HEK293 (cell line): ENCODE data around the gene S100A2.

ENCODE experiments used
- IKZF3 ChIP-seq: fragments of 450-650 bp; IDR thresholded peaks from 2 replicates; pipeline ENCODE4 v1.5.0; 2018; ENCODE audit warnings: missing biosample characterization, mild to moderate bottlenecking, missing genetic modification characterization, moderate library complexity
- MEIS1 ChIP-seq: sonication (generic); formaldehyde crosslinking; IDR thresholded peaks from 2 replicates; pipeline ENCODE4 v1.8.1; 2022; ENCODE audit warnings: missing genetic modification reagents, mild to moderate bottlenecking, borderline replicate concordance
- ZBTB17 ChIP-seq: fragments of 450-650 bp; formaldehyde crosslinking; IDR thresholded peaks from 2 replicates; pipeline ENCODE4 v1.5.1; 2016; ENCODE audit warnings: missing biosample characterization, missing genetic modification characterization
- ZBTB21 ChIP-seq: fragments of 450-650 bp; formaldehyde crosslinking; IDR thresholded peaks from 2 replicates; pipeline ENCODE4 v1.5.1; 2017; ENCODE audit warnings: missing biosample characterization, missing genetic modification characterization
- ZNF239 ChIP-seq: fragments of 450-650 bp; formaldehyde crosslinking; IDR thresholded peaks from 2 replicates; pipeline ENCODE4 v1.5.1; 2016; ENCODE audit warnings: missing biosample characterization, missing genetic modification characterization
- ZNF274 ChIP-seq, 2 experiments: fragments of 200-500 bp in 1 of 2; fragments of 450-650 bp in 1 of 2; sonication (Bioruptor generic) in 1 of 2; formaldehyde crosslinking in 1 of 2; IDR thresholded peaks; 2 replicates each; pipeline versions ENCODE4 v1.5.1 to v1.6.1; 2014 to 2016; ENCODE audit warnings: borderline replicate concordance in 1 of 2, inconsistent platforms in 1 of 2, low read length in 1 of 2, missing biosample characterization in 1 of 2, missing genetic modification characterization in 1 of 2
- ZNF423 ChIP-seq: fragments of 450-650 bp; formaldehyde crosslinking; IDR thresholded peaks from 2 replicates; pipeline ENCODE4 v1.5.1; 2016; ENCODE audit warnings: missing biosample characterization, missing genetic modification characterization
- ZNF785 ChIP-seq: fragments of 450-650 bp; formaldehyde crosslinking; IDR thresholded peaks from 2 replicates; pipeline ENCODE4 v1.5.1; 2016; ENCODE audit warnings: missing biosample characterization, missing genetic modification characterization
- TF ChIP-seq, protein P1 (sequence below): fragments of 450-650 bp; formaldehyde crosslinking; IDR thresholded peaks from 2 replicates; pipeline ENCODE4 v1.5.1; 2016; ENCODE audit warnings: missing biosample characterization, missing genetic modification characterization
- TF ChIP-seq, protein P2 (sequence below): fragments of 450-650 bp; formaldehyde crosslinking; IDR thresholded peaks from 2 replicates; pipeline ENCODE4 v1.5.1; 2016; ENCODE audit warnings: missing biosample characterization, missing genetic modification characterization, borderline replicate concordance
- TF ChIP-seq, protein P3 (sequence below): fragments of 450-650 bp; formaldehyde crosslinking; IDR thresholded peaks from 2 replicates; pipeline ENCODE4 v1.5.1; 2016; ENCODE audit warnings: missing biosample characterization, missing genetic modification characterization, borderline replicate concordance

DNA sequence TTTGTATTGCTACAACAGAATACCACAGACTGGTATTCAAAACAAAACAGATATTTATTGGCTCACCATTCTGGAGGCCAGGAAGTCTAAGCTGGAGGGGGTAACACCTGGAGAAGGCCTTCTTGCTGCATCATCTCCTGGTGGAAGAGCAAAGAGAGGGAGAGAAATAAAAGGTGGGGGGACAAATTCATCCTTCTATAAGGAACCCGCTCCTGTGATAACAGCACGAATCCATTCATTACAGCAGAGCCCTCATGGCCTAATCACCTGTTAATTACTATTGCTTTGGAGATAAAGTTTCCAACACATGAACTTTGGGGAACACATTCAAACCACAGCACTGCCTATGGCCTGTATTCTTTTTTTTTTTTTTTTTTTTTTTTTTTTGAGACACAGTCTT is 5.4 kb downstream of the S100A2 start:
- TF ChIP-seq MEIS1 (CRISPR knock-in tag): no peak
- no peak for TF ChIP-seq ZNF274 (IDR thresholded peaks at IDR 0.05; ENCODE audit: low read length)
- TF ChIP-seq ZNF274 (tag by site-specific recombination; IDR thresholded peaks at IDR 0.05; ENCODE audit: borderline replicate concordance): no peak
- TF ChIP-seq, protein P1, sequence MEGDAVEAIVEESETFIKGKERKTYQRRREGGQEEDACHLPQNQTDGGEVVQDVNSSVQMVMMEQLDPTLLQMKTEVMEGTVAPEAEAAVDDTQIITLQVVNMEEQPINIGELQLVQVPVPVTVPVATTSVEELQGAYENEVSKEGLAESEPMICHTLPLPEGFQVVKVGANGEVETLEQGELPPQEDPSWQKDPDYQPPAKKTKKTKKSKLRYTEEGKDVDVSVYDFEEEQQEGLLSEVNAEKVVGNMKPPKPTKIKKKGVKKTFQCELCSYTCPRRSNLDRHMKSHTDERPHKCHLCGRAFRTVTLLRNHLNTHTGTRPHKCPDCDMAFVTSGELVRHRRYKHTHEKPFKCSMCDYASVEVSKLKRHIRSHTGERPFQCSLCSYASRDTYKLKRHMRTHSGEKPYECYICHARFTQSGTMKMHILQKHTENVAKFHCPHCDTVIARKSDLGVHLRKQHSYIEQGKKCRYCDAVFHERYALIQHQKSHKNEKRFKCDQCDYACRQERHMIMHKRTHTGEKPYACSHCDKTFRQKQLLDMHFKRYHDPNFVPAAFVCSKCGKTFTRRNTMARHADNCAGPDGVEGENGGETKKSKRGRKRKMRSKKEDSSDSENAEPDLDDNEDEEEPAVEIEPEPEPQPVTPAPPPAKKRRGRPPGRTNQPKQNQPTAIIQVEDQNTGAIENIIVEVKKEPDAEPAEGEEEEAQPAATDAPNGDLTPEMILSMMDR (tag by site-specific recombination): no peak
- no peak for TF ChIP-seq ZNF423
- no peak for TF ChIP-seq ZBTB17
- TF ChIP-seq ZNF785 (tag by site-specific recombination): no peak
- no peak for TF ChIP-seq IKZF3 (tag by site-specific recombination)
- TF ChIP-seq ZNF239 (tag by site-specific recombination): no peak
- TF ChIP-seq, protein P2, sequence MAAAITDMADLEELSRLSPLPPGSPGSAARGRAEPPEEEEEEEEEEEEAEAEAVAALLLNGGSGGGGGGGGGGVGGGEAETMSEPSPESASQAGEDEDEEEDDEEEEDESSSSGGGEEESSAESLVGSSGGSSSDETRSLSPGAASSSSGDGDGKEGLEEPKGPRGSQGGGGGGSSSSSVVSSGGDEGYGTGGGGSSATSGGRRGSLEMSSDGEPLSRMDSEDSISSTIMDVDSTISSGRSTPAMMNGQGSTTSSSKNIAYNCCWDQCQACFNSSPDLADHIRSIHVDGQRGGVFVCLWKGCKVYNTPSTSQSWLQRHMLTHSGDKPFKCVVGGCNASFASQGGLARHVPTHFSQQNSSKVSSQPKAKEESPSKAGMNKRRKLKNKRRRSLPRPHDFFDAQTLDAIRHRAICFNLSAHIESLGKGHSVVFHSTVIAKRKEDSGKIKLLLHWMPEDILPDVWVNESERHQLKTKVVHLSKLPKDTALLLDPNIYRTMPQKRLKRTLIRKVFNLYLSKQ (tag by site-specific recombination): no peak
- TF ChIP-seq, protein P3, sequence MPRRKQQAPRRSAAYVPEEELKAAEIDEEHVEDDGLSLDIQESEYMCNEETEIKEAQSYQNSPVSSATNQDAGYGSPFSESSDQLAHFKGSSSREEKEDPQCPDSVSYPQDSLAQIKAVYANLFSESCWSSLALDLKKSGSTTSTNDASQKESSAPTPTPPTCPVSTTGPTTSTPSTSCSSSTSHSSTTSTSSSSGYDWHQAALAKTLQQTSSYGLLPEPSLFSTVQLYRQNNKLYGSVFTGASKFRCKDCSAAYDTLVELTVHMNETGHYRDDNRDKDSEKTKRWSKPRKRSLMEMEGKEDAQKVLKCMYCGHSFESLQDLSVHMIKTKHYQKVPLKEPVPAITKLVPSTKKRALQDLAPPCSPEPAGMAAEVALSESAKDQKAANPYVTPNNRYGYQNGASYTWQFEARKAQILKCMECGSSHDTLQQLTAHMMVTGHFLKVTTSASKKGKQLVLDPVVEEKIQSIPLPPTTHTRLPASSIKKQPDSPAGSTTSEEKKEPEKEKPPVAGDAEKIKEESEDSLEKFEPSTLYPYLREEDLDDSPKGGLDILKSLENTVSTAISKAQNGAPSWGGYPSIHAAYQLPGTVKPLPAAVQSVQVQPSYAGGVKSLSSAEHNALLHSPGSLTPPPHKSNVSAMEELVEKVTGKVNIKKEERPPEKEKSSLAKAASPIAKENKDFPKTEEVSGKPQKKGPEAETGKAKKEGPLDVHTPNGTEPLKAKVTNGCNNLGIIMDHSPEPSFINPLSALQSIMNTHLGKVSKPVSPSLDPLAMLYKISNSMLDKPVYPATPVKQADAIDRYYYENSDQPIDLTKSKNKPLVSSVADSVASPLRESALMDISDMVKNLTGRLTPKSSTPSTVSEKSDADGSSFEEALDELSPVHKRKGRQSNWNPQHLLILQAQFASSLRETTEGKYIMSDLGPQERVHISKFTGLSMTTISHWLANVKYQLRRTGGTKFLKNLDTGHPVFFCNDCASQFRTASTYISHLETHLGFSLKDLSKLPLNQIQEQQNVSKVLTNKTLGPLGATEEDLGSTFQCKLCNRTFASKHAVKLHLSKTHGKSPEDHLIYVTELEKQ (tag by site-specific recombination): no peak
- no peak for TF ChIP-seq ZBTB21 (tag by site-specific recombination)
